Mesendoderm (in vitro differentiated cells): ENCODE measurements around the gene UBE2QL1.

Experiments
- DNase-seq: peaks from one replicate; pipeline ENCODE4 v3.0.0; 2013
- H2AK5ac ChIP-seq: 2 replicates; pipeline ENCODE4 v1.6.1; 2013; ENCODE audit warnings: low read length, inconsistent platforms
- H2BK120ac ChIP-seq: 2 replicates; pipeline ENCODE4 v1.6.1; 2013; ENCODE audit warnings: low read depth, mild to moderate bottlenecking, low read length, moderate library complexity, mixed read lengths
- H2BK15ac ChIP-seq: replicated peaks from 2 replicates; pipeline ENCODE4 v1.6.1; 2013; ENCODE audit warnings: low read depth, mild to moderate bottlenecking, moderate library complexity
- H2BK5ac ChIP-seq: 2 replicates; pipeline ENCODE4 v1.6.1; 2013; ENCODE audit warnings: low read length, inconsistent platforms
- H3K18ac ChIP-seq: 2 replicates; pipeline ENCODE4 v1.6.1; 2013; ENCODE audit warnings: mild to moderate bottlenecking, low read length, mixed read lengths
- H3K23ac ChIP-seq: one replicate; pipeline ENCODE4 v1.6.1; 2013; ENCODE audit warnings: low read length
- H3K27ac ChIP-seq: 2 replicates; pipeline ENCODE4 v1.5.1; 2013; ENCODE audit warnings: low read depth, mild to moderate bottlenecking, inconsistent platforms, low read length, moderate library complexity
- H3K27me3 ChIP-seq: 2 replicates; pipeline ENCODE4 v1.6.1; 2013; ENCODE audit warnings: low read length, control low read depth, mild to moderate bottlenecking, inconsistent platforms; ENCODE audit not compliant: insufficient read depth, poor library complexity
- H3K36me3 ChIP-seq: 2 replicates; pipeline ENCODE4 v1.6.1; 2013; ENCODE audit warnings: low read length, inconsistent platforms; ENCODE audit not compliant: control insufficient read depth, insufficient read depth
- H3K4ac ChIP-seq: one replicate; pipeline ENCODE4 v1.6.1; 2013; ENCODE audit warnings: low read depth, mild to moderate bottlenecking, low read length, moderate library complexity
- H3K4me1 ChIP-seq: 2 replicates; pipeline ENCODE4 v1.6.1; 2013; ENCODE audit warnings: low read depth, low read length, inconsistent platforms; ENCODE audit not compliant: control insufficient read depth
- H3K4me2 ChIP-seq: 2 replicates; pipeline ENCODE4 v1.6.1; 2013; ENCODE audit warnings: low read length
- H3K4me3 ChIP-seq: 2 replicates; pipeline ENCODE4 v1.5.1; 2013; ENCODE audit warnings: mild to moderate bottlenecking, low read length
- H3K56ac ChIP-seq: one replicate; pipeline ENCODE4 v1.6.1; 2013; ENCODE audit warnings: low read length
- H3K79me1 ChIP-seq: 2 replicates; pipeline ENCODE4 v1.6.1; 2013; ENCODE audit warnings: low read length, inconsistent platforms
- H3K79me2 ChIP-seq: 2 replicates; pipeline ENCODE4 v1.6.1; 2013; ENCODE audit warnings: mild to moderate bottlenecking, low read length; ENCODE audit not compliant: control insufficient read depth, insufficient read depth
- H3K9ac ChIP-seq: 2 replicates; pipeline ENCODE4 v1.6.1; 2013; ENCODE audit warnings: low read length, inconsistent platforms
- H4K5ac ChIP-seq: one replicate; pipeline ENCODE4 v1.6.1; 2013; ENCODE audit warnings: low read length
- H4K8ac ChIP-seq: one replicate; pipeline ENCODE4 v1.6.1; 2013; ENCODE audit warnings: low read depth, mild to moderate bottlenecking, control low read depth, low read length, moderate library complexity
- WGBS: extraction: QIAGEN DNeasy Blood & Tissue Kit; methylation state at CpG from one replicate; pipeline ENCODE4 v1.1.7; 2013; ENCODE audit warnings: low lambda C conversion rate, missing lambda C conversion rate; ENCODE audit not compliant: insufficient coverage; ENCODE audit errors: extremely low coverage; 5-methylcytosine and 5-hydroxymethylcytosine counted together

The UBE2QL1 gene

GRCh38 chr5:6431214-6432195 lies 17.2 kb upstream of the UBE2QL1 start:
- no peak overlapping the region for H3K18ac ChIP-seq
- no peak overlapping the region for H3K27ac ChIP-seq
- no peak overlapping the region for H4K8ac ChIP-seq
- no peak overlapping the region for H2BK15ac ChIP-seq
- no peak overlapping the region for H4K5ac ChIP-seq
- H2BK5ac ChIP-seq: no peak overlapping the region
- no peaks in the 10 kb centered on the region for H3K79me2 ChIP-seq
- H3K36me3 ChIP-seq: no peaks in the 10 kb centered on the region
- no peaks in the 10 kb centered on the region for H3K27me3 ChIP-seq
- no peaks in the 10 kb centered on the region for H3K79me1 ChIP-seq
- H3K4me1 ChIP-seq: no peaks in the 10 kb centered on the region
- no peak overlapping the region for H3K23ac ChIP-seq
- no peak overlapping the region for H3K56ac ChIP-seq
- DNase-seq: no peak
- no CpG with 5 or more reads among the region's 6 CpGs for WGBS
- no peak overlapping the region for H2AK5ac ChIP-seq
- no peak overlapping the region for H3K4ac ChIP-seq
- no peak overlapping the region for H2BK120ac ChIP-seq
- no peak overlapping the region for H3K4me3 ChIP-seq
- no peak overlapping the region for H3K9ac ChIP-seq
- H3K4me2 ChIP-seq: no peak overlapping the region

DNA sequence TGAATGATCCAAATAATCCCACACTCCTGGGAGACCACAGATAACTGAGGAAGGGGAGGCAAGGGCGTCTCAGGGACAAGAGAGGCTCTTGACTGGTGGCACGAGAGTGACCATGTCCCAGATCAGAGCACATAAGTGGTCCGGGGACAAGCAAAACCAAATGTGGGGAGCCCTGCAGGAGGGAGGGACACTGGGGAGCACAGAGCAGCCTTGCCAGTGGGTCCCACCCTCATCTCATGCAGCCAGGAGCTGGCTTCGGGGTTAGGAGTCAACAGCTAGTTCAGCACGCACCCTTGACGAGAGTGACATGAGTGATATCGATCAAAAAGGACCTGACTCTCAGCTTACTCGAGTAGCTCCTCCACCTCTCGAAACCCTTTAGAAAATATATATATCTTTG lies 16.5 kb upstream of the UBE2QL1 start:
- no peak overlapping the region for H3K27ac ChIP-seq
- no peak overlapping the region for H3K9ac ChIP-seq
- H3K79me2 ChIP-seq: no peaks in the 10 kb centered on the region
- no peak overlapping the region for H2BK15ac ChIP-seq
- no CpG with 5 or more reads among the region's 9 CpGs for WGBS
- no peak overlapping the region for H3K18ac ChIP-seq
- H3K4me1 ChIP-seq: no peaks in the 10 kb centered on the region
- H3K79me1 ChIP-seq: no peaks in the 10 kb centered on the region
- no peak for DNase-seq
- no peak overlapping the region for H2AK5ac ChIP-seq
- no peaks in the 10 kb centered on the region for H3K36me3 ChIP-seq
- H4K8ac ChIP-seq: no peak overlapping the region
- no peak overlapping the region for H3K4me3 ChIP-seq
- H3K4me2 ChIP-seq: no peak overlapping the region
- no peak overlapping the region for H3K23ac ChIP-seq
- H3K4ac ChIP-seq: no peak overlapping the region
- H3K56ac ChIP-seq: no peak overlapping the region
- no peak overlapping the region for H2BK120ac ChIP-seq
- H4K5ac ChIP-seq: no peak overlapping the region
- no peak overlapping the region for H2BK5ac ChIP-seq
- H3K27me3 ChIP-seq: no peaks in the 10 kb centered on the region

DNA sequence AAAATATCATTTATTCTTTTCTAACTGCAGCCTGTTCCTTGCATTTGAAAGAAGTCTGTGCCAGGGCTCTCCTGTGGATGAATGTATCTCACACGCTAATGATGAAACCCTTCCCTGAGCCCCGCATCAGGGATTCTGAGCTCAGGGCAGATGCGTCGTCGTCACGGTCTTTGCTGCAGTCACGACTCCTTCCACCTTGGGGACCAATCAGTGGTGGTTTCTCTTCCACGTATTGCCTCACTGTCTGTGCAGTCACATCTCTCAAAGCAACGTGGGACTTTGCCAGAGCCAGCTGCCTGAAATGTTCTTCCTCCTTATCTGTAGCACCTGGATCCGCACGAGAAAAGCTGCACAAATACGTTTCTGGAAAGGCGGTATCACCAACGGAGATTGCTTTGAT lies 13.9 kb upstream of the UBE2QL1 start:
- H3K4me3 ChIP-seq: no peak overlapping the region

DNA sequence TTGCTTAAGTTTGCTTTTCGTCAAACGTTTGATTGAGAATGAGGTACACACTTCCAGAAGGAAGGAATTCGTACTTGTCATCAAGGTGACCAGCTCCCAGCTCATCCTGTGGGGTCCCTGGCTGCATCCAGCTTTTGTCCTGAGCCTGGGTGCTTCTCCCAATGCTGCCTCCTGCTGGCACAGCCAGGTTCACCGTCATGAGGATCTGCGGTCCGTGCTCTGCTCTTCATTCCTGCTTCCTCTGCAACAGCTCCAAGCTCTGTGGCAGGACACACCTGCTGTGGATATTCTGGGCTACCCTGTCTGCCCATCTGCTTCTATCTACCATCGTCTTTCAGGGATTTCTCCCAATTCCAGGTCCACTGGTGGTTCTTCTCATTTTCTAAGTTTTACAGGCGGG lies 13.3 kb upstream of the UBE2QL1 start:
- Histone ChIP-seq H3K23ac (no peak overlapping the region), H2AK5ac (no peak overlapping the region), H2BK120ac (no peak overlapping the region), H3K79me2 (no peaks in the 10 kb centered on the region), H4K5ac (no peak overlapping the region), H3K56ac (no peak overlapping the region), H3K4me3 (no peak overlapping the region), H3K18ac (no peak overlapping the region), H3K36me3 (no peaks in the 10 kb centered on the region), H3K27ac (no peak overlapping the region), H4K8ac (no peak overlapping the region), H3K9ac (no peak overlapping the region), H3K4ac (no peak overlapping the region), H2BK15ac (no peak overlapping the region), H3K27me3 (no peaks in the 10 kb centered on the region), H3K79me1 (no peaks in the 10 kb centered on the region), H3K4me1 (no peaks in the 10 kb centered on the region), H3K4me2 (no peak overlapping the region), H2BK5ac (no peak overlapping the region)
- peak; percentile 71 for DNase-seq
- no CpG with 5 or more reads among the region's 8 CpGs for WGBS

More for the DNA sequence above, 13.9 kb upstream of the UBE2QL1 start:
- no peak overlapping the region for H3K56ac ChIP-seq
- no peak overlapping the region for H2BK15ac ChIP-seq
- no peak overlapping the region for H3K9ac ChIP-seq
- no peak overlapping the region for H2BK5ac ChIP-seq
- no peaks in the 10 kb centered on the region for H3K36me3 ChIP-seq
- H4K5ac ChIP-seq: no peak overlapping the region
- DNase-seq: no peak
- H3K23ac ChIP-seq: no peak overlapping the region
- H3K79me1 ChIP-seq: no peaks in the 10 kb centered on the region
- H3K4ac ChIP-seq: no peak overlapping the region
- no peak overlapping the region for H3K27ac ChIP-seq
- H2AK5ac ChIP-seq: no peak overlapping the region
- no peak overlapping the region for H2BK120ac ChIP-seq
- no CpG with 5 or more reads among the region's 14 CpGs for WGBS
- no peaks in the 10 kb centered on the region for H3K4me1 ChIP-seq
- no peaks in the 10 kb centered on the region for H3K79me2 ChIP-seq
- no peaks in the 10 kb centered on the region for H3K27me3 ChIP-seq
- no peak overlapping the region for H3K4me2 ChIP-seq
- no peak overlapping the region for H4K8ac ChIP-seq
- H3K18ac ChIP-seq: no peak overlapping the region

DNA sequence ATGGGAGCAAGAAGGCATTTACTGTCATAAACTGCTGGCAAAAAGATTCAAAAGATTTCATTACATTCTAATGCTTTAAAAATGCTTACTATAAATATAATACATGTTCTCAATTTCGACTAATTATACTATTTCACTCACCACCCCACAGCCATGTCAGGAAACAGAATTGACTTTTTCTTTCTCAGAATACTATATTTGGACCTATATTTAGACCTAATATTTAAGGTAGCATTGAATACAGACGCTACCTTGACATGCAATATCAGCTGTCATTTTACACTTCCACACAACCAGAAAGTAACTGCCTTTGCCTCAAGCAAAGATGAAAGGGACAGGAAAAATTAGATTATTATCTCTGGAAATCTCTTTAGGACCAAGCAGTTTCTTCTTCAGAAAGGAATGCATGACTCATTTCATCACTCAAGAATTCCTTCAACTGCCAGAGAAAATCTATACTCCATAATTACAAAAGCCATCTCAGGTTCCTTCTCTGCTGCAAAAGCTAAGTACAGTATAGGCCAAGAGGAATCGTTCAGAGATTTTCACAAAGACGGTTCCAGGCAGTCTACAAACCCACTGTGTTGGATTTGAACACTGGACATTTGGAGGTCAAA lies 11.8 kb upstream of the UBE2QL1 start:
- no peak overlapping the region for H4K5ac ChIP-seq
- no peaks in the 10 kb centered on the region for H3K27me3 ChIP-seq
- H3K23ac ChIP-seq: no peak overlapping the region
- no peak overlapping the region for H3K4me3 ChIP-seq
- no peak overlapping the region for H4K8ac ChIP-seq
- no peak overlapping the region for H3K56ac ChIP-seq
- H3K18ac ChIP-seq: no peak overlapping the region
- WGBS: 100% methylated on average over 1 of the region's 4 CpGs
- H3K36me3 ChIP-seq: no peaks in the 10 kb centered on the region
- no peaks in the 10 kb centered on the region for H3K79me2 ChIP-seq
- no peaks in the 10 kb centered on the region for H3K79me1 ChIP-seq
- H2BK120ac ChIP-seq: no peak overlapping the region
- H3K4me1 ChIP-seq: no peaks in the 10 kb centered on the region
- no peak overlapping the region for H2BK5ac ChIP-seq
- no peak overlapping the region for H3K4ac ChIP-seq
- no peak overlapping the region for H3K27ac ChIP-seq
- DNase-seq: peak; percentile 33
- H3K4me2 ChIP-seq: no peak overlapping the region
- H2AK5ac ChIP-seq: no peak overlapping the region
- no peak overlapping the region for H2BK15ac ChIP-seq
- no peak overlapping the region for H3K9ac ChIP-seq
